NCI-H1105 (cell line): ENCODE results near the gene MDM4.
"Not testable (repeated sequence)": the region's sequence is repeated elsewhere in the genome, so short reads cannot be mapped to it uniquely, and the experiment has no call there.

Experiments
- DNase-seq: peaks from one replicate; lab custom pipeline; 2025; lab: John Stamatoyannopoulos, UW

Gene MDM4

GRCh38 chr1:204516180-204516879 lies at the start of gene MDM4:
Gene MDM4, plus strand, starts transcription at chr1:204516406. Its CDS starts 9,113 bp downstream, at chr1:204525519.
- DNase-seq = peak; percentile 97

- no peak for DNase-seq
Measured at GRCh38 chr1:204466416-204467405, 49.5 kb upstream of the MDM4 start.

GRCh38 chr1:204468206-204468605 lies 48.0 kb upstream of the MDM4 start:
- DNase-seq = no peak

GRCh38 chr1:204468766-204469302 lies 47.4 kb upstream of the MDM4 start:
- DNase-seq = no peak

GRCh38 chr1:204469304-204469703 lies 46.9 kb upstream of the MDM4 start:
- DNase-seq = no peak

GRCh38 chr1:204471687-204472086 lies 44.5 kb upstream of the MDM4 start:
- no peak for DNase-seq

GRCh38 chr1:204472660-204473059 lies 43.5 kb upstream of the MDM4 start:
- no peak for DNase-seq

- no peak for DNase-seq
Measured at GRCh38 chr1:204473400-204473965, 42.7 kb upstream of the MDM4 start.

- no peak for DNase-seq
Measured at GRCh38 chr1:204475656-204476432, 40.4 kb upstream of the MDM4 start.

GRCh38 chr1:204476563-204476962 lies 39.6 kb upstream of the MDM4 start:
- DNase-seq = no peak

- no peak for DNase-seq
Measured at GRCh38 chr1:204477036-204477740, 39.0 kb upstream of the MDM4 start.

GRCh38 chr1:204478172-204478899 lies 37.9 kb upstream of the MDM4 start:
- DNase-seq = no peak

GRCh38 chr1:204478921-204479320 lies 37.3 kb upstream of the MDM4 start:
- no peak for DNase-seq

- DNase-seq = no peak
Measured at GRCh38 chr1:204479387-204480136, 36.6 kb upstream of the MDM4 start.

- DNase-seq = no peak
Measured at GRCh38 chr1:204480515-204480914, 35.7 kb upstream of the MDM4 start.

GRCh38 chr1:204483791-204484190 lies 32.4 kb upstream of the MDM4 start:
- DNase-seq = no peak

- not testable (repeated sequence) for DNase-seq
Measured at GRCh38 chr1:204486513-204487255, 29.5 kb upstream of the MDM4 start.

- no peak for DNase-seq
Measured at GRCh38 chr1:204487256-204487615, 29.0 kb upstream of the MDM4 start.

GRCh38 chr1:204491655-204492054 lies 24.6 kb upstream of the MDM4 start:
- no peak for DNase-seq
